ENCODE measurements around the gene LIN7A.
"Not testable (repeated sequence)": the region's sequence is repeated elsewhere in the genome, so short reads cannot be mapped to it uniquely, and the experiment has no call there.

The LIN7A gene

DNA sequence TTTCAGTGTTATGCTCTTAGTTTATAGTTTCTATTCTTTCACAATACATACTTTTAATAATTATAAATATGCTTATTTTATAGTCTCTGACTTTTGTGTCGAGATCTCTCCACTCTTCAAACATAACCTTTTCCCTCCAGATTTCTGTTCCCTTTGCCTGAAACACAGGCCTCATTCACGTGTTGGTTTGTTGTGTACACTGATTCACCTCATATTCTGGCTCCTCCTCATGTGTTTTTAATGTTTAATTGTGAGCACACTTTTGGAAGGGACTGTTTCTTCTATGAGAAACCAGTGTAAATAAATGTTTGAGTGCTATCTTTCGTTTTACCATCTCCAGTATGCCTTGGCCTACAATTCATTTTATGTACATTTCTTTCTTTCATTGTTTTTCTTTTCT is 20.1 kb downstream of the LIN7A start:
- DNase-seq, result no peak

DNA sequence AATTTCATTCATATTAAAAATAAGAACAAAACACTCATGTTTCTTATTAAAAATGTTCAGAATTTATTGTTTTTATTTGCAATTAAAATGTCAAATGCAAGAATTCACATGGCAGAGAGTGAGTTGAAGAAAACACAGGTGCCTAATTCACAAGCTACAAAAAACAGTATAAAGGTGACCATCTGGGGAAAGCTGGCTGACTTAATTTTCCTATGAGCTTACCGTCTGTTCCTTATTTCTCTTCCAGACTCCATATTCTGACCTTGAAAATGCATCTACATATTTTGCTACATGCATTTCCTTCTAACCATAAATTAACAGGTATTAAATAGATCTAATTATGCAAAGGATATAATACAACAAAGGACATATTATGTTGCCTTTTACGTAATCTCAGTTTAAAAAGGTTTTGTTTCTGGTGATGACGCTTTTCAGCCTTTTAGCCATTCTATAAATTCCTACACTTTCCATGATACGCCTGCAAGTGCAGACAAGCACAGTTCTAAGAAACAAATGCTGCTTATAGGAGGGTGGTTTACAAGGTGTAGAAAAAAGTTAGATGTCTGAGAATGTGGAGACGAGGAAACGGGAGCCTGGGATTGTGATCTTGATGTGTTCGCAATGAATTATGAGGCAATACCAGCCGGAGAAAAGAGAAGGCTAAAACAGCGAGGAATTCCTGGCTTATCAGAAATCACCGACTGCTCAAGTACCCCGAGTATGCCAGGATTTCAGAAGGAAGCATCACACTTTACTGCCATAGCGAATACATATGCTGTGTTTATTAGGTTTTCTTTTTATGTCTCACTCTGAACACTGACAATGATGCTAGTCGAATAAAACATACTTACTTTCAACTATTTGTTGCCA is 24.6 kb downstream of the LIN7A start:
- no peak for DNase-seq

DNA sequence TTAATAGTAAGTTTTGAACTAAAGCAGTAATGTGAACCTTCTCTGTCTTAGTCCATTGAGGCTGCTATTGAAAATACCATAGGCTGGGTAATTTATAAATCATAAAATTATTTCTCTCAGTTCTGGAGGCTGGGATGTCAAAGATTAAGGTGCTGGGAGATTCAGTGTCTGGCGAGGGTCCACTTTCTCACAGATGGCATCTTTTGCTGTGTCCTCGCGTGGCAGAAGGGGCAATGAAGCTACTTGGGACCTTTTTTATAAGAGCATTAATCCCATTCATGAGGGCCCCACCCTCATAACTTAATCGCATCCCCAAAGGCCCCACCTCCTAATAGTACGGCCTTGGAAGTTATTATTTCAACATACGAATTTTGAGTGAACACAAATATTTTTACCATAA is 28.4 kb downstream of the LIN7A start:
- no peak for DNase-seq

DNA sequence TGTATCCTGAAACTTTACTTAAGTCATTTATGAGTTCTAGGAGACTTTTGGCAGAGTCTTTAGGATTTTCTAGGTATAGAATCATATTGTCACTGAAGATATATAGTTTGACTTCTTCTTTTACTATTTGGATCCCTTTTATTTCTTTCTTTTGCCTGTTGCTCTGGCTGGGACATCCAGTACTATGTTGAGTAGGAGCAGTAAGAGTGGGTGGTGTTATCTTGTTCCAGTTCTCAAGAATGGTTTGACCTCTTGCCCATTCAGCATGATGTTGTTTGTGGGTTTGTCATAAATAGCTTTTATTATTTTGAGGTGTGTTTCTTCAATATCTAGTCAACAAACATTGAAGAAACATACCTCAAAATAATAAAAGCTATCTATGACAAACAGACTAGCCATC is 35.0 kb downstream of the LIN7A start:
- DNase-seq, result no peak

DNA sequence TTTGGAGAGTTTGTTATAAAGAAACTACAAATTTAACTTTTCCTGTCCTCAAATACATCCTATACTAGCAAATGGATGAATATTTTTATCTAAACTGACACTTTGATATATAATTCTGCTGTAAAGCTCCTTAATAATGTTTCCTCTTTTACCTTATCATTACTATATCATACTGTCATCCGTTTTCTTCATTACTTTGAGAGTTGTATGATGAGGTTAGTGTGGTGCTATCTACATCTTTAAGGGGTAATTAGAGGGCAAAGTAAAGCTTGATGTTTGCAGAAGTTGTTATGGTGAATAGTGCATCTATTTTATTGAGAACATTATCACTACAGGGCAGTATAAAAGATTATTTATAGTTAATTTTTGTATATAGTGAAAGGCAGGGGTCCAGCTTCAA is 36.1 kb downstream of the LIN7A start:
- no peak for DNase-seq

DNA sequence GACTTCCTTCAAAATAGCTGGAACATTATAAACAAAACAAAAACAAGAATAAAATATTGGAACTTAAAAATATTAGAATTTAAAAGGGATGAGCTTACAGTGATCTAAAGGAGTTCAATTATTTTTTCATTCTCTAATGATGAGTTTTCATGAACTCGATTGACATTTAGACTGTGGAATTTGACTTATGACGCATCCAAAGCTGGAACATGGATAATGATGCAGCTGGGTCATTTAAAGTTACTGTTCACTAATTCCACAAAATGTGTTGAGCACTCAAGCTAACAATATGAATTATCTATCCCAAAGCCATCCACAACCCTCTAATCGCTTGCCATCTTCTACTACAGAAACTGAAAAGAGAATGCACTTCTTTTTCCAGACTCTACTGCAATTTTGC is 42.5 kb downstream of the LIN7A start:
- no peak for DNase-seq

DNA sequence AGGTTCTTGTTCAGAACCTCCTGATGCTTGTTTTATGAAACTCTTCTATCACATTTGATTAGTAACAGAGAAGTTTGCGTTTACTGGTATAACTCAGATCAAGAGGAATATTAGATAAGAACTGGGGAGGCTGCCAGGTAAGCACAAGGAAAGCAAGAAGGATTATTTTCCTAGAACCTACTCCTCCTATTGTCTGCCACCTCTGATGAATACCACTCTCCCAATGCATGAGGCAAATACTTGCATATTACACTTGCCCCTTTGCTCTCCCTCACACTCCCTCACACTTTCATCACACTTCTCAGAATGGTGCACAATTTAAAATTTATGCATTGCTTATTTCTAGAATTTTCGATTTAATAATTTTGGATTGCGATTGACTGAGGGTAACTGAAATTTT is 43.6 kb downstream of the LIN7A start:
- DNase-seq, result no peak

DNA sequence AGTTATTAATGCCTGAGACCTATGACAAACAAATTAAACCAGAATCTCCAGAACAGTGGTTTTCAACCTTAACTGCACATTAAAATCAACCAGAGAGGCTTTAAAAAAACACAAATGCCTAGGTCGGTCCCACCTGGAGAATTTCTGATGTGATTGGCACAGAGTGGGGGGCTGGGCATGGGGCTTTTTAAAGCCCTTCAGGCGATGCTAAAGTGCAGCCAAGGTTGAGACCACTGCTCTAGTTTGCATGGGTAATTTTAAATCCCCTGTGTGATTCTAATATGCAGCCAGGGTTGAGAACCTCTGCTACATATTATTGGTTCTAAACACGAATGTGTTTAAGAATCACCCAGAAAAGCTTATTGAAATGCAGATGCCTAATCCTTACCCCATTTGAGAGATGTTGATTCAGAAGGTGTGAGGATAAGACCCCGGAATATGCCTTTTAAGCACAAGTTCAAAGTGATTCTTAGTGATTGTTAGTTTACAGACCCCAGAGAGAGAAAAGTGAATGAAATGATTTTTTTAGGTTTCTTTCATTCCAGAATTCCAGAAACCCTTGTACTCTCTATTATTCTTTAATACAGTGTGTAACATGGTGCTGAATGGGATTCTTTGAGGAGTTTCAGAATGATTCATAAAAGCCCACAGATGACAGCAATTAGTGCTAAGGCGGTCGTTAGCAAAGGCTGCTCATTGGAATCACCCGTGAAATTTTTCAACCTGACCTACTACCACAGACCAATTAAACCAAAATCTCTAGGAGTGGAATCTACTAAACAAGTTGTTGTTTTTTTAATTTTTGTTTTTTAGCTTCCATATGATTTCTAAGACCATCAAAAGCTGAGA is 44.9 kb downstream of the LIN7A start:
- DNase-seq, result no peak

DNA sequence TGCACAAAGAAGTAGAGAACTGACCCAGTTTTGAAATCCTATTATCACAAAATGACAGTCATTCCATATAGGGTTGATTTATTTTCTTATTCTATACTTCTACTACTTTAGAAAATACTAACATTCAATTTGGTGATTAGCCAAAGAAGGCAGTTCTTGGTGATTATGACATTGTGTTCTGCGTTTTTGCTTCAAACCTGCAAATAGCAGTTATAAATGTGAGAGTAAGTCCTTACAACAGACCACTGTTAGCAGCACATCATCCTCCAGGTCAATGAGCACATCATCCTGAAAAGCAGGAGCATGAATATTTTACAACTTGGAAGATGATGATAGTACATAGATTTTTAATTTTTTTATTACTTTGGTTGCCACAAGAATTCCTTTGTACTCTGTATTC is 53.1 kb downstream of the LIN7A start:
- DNase-seq, result no peak

DNA sequence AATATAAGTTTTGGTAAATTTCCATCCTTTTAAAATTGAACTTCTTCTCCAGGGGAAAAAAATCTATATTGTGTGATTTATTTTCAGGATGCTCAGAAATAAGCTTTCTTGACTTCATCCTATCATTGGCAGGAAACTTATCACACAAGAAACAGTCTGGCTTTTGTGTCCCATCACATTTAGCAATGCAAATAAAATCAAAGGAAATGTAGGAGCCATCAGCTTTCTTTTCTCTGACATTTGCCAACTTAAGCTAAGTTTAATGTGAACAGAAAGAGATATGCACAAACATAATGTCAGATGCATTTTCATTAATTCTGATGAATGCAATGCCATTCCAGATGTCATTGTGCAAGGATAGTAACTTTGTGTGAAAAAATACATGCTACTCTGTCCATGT is 56.6 kb downstream of the LIN7A start:
- DNase-seq, result no peak

DNA sequence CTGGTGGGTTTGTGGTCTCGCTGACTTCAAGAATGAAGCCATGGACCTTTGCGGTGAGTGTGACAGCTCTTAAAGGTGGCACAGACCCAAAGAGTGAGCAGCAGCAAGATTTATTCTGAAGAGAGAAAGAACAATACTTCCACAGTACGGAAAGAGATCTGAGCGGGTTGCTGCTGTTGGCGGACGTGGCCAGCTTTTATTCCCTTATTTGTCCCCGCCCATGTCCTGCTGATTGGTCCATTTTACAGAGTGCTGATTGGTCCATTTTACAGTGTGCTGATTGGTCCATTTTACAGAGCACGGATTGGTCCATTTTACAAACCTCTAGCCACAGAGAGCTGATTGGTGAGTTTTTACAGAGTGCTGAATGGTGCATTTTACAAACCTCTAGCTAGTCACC is 59.3 kb downstream of the LIN7A start:
- not testable (repeated sequence) for DNase-seq

DNA sequence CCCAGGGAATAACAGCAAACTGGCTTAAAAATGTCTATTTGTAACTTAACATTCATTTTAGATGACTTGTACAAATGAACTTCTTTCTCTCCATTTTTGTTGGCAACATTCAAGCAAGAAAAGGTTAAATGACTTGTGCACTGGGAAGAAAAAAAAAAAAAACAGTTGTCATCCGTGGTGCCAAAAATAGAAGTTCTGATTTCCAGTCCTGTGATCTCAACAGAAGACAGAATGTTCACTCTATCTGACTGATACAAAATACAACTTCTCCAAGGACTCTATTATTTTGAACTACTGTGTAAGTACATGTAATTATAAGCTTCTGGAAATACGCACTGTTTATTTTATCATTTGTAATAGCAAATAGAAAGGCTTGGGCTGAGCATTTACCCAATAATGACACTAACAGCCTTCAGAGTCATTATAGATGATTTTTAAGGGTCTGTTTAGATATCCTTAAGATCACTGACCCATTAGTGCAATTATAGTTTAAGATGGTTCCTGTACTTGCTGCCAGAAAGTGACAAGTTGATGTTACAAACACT is 59.9 kb downstream of the LIN7A start:
- no peak for DNase-seq

DNA sequence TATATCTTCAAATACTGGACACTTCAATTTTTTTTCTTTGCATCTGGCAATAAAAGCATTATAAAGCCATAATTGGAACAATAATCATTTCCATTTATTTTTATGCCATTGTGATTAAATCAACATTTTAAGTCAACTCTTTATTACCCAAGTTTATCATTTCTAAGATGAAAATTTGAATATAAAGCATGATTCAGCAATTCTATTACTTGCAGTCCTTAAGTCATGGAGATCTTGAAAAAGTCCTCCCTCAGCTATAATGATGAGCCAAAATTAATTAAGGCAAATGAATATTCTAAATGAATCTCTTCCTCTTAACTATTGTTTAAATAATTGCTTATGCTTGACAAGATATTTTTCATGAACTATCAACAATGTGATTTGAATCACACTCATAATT is 65.7 kb downstream of the LIN7A start:
- no peak for DNase-seq

DNA sequence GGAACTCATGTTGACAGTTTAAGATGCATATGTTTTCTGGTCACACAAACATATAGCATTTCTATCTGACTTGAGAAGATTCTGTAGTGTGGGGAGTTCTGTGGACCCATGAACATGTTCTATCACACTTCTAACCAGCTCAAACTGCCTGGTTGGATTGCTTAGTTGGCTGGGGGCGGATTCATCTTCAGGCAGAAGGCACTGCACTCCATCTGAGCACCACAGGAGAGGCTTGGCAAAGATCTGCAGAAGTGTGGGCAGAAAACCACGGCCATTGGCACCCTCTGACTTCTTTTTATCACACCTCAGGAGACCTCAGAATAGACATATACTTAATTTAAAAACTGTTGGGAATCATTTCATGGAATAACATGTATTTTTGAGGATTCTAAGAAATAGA is 68.5 kb downstream of the LIN7A start:
- DNase-seq, result no peak

DNA sequence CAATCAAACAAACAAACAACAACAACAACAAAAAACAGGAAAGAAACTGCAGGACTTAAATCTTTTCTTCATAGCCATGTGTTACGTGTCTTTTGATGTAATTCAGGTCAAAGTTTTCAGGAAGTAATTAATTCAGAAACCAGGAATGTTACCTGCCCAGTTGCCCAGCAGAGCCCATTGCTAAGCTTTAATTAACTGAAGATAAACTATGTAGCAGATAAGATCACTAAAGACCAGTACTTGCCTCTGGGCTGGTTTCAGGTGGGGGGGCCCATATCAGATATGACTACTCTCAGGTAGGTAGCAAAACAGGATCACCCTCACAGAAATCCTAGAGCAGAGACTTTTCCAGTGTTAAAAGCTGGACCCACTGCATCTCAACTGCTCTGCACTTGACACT is 69.2 kb downstream of the LIN7A start:
- no peak for DNase-seq

DNA sequence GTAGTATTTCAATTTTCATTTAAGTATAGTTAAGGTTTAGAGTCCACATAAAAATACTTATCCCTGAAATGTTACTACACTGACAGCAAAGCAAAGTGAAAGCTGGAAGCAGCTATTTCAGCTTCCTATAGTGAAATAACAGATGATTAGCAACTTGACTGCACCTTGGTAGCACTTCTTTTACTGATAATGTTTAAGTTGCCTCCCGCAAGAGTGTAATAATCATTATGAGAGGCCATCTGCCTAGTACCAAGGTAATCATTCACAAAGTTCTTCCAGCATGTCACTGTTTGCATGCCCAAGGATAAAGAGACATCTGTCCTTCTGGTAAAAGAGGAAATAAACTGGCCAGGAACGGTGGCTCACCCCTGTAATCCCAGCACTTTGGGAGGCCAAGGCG is 69.8 kb downstream of the LIN7A start:
- no peak for DNase-seq

DNA sequence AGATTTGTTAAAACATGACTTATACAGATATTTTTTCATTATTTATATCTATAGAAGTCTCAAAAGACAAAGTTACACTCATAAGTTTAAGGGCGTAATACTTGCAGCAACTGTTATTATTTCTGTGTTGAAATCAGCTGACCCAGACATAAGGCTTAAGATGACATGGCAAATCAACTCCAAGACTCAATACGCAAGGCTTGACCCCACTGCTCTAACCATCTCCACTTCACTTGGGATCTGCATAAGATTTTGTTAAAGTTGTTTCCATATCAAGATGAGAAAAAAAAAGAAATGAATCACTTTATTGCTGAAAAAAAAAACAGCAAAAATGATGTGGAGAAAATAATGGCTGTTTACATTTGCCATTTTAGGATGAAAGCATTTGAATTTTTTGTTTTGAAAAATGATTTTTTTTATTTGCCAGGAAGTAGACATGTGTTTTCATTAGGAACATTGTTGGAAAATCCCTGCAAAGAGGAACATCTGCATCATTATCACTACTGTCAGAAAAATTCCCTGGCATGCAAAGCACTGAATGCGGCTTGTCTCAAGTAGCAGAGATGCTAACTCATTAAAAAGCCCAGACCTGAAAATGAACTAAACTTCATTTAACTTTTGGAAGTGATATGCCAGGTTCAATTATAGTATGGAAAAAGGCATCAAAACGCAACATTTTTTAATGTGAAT is 73.5 kb downstream of the LIN7A start:
- no peak for DNase-seq

DNA sequence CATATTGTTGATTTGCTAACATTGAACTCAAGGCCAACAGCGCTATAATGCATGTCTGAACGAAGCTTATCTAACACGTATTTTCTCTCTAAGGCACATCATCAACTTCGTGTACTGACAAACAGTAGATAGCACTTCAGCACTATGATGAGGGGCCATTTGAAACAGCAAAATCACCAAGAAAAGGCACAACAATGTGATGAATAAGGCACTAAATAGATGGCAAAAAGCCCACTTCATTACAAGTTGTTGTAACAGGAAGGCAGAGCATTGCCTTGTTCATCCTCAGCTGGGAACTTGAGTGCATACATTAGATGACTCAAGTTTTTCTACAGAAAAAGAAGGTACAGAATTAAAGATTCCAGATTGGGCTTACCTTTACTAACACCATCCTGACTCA is 75.2 kb downstream of the LIN7A start:
- no peak for DNase-seq

DNA sequence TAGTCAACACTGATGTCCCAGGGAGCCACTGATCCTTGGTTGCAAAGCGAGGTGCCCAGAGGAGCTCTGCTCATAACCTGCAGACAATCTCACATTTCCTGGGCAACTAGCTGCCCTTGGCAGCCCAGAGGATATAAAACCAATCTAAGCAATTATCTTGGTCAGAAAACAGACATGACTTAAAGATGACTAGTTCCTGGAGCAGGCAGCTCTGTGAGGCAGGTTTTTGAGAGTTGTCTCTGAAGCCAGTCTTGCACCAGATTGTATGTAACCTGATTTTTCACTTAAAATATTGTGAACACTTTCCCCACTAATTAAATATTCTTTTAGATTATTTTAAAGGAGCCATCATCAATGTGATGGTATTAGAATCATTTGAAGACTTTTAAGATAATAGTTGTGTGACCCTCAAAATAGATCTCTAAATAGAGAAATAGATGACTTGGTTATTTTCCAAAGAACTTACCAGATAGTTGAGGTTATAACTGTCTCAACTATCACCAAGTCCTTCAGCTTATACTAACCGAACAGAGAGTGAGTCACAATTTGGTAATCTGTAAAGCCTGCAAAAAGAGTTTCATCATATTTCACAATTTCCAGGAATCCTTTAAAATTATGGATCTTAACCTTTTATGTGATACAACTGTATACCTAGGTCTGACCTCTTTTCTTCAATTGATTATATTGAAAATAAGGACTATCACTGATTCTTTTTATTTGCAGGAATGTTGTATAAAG is 75.9 kb downstream of the LIN7A start:
- no peak for DNase-seq

DNA sequence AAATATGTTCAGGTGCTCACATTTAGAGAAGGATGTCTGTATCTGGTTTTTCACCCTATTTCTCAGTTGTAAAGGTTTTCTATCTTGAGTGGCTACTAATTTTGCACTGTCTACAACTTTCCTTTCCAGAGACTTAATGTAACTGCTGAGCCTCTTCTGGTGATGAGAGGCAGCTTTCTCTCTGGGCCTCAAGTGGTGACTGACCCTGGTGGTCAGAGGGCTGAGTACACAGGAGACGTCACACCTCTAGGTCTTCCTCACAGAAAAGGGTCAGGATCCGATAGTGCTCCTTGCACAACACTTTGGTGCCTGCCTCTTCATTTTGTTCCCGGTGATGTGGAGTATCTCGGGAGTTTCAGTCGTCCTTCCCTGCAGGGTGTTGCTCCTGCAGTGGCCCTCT is 76.8 kb downstream of the LIN7A start:
- DNase-seq, result no peak

DNA sequence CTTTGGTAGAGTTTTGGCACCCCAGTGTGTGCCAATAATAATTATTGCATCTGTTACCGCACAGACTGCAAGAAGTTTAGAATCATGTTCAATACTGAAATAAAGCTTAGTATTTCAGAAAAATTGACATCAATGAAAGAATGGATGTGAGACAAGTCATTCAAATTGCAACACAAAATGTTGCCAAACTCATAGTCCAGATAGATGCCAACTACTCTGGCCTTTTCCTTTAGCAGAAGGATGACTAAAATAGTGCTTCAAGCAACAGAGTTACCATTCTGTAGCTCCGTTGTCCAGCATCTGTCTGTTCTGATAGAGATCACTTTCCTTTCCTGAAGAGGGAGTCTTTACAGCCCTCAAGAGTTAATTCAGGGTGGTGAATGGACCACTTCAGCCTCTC is 77.5 kb downstream of the LIN7A start:
- DNase-seq, result no peak

DNA sequence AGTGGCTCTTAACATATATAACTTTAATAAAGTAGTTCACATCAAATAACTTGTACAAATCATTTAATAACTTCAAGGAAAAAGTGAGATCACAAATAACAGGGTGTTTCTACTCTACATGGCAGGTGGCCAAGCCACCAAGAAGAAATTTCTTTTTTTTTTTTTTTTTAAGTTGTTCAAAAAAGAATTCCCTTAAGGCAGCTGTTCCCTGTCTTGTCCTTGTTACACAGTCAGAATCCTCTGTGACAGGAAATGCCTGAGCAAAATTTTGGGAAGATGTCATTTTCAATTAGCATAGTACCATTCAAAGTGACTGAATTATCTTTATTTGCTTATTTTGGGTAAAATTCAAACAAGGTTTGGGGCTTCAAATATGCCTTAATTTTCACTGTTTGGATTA is 79.4 kb downstream of the LIN7A start:
- DNase-seq, result no peak

DNA sequence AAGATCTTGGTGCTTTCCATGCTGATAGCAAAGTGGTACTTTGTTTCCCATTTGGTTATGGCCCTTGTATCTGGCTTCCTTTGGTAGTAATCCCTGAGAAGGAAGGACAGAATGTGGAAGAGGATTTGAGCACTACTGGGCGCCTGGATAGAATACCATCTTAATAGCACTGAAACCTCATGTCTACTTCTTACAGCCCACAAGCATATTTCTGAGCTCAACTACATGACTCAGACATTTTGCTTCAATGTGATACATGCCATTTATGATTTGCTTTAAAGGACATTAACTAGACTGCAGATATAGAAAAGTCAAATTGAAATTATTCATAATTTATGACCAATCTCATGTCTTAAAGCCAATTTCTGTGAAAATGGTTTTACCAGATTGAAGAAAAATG is 80.4 kb downstream of the LIN7A start:
- no peak for DNase-seq
